Upper lobe of left lung (tissue), 6 donors: Measurements from ENCODE around the gene PRR33. TPM values are rescaled to one million over a fixed set of nuclear protein-coding genes. Genes with fewer than 3 reads are reported as not detected.

Experiments
- ATAC-seq, 2 donors: fragments of 200-7000 bp; cut with Tn5 transposase; one replicate each; pipeline ENCODE4 v1.9.1; 2022; ENCODE audit warnings: mild to moderate bottlenecking in 2 of 2, moderate library complexity in 2 of 2; ENCODE audit not compliant: low FRiP score in 2 of 2
- DNase-seq, 2 donors: peaks; one replicate each; pipeline ENCODE4 v3.0.0-alpha.2; 2019 to 2020
- H3K27ac ChIP-seq, 4 donors: fragments of 200-600 bp; sonication (generic); one replicate each; pipeline ENCODE4 v1.5.1; 2016 to 2019
- H3K27me3 ChIP-seq, 4 donors: fragments of 200-600 bp; sonication (generic); one replicate each; pipeline ENCODE4 v1.5.1; 2017 to 2019
- H3K36me3 ChIP-seq, 4 donors: fragments of 200-600 bp; sonication (generic); one replicate each; pipeline ENCODE4 v1.5.1; 2016 to 2019
- H3K4me1 ChIP-seq, 4 donors: fragments of 200-600 bp; sonication (generic); one replicate each; pipeline ENCODE4 v1.5.1; 2018 to 2019
- H3K4me3 ChIP-seq, 4 donors: fragments of 200-600 bp; sonication (generic); one replicate each; pipeline ENCODE4 v1.5.1; 2017 to 2019; ENCODE audit warnings: mild to moderate bottlenecking in 2 of 4, moderate library complexity in 1 of 4
- H3K9me3 ChIP-seq, 4 donors: fragments of 200-600 bp; sonication (generic); one replicate each; pipeline ENCODE4 v1.5.1; 2018 to 2019
- EP300 ChIP-seq, 4 donors: sonication (generic); formaldehyde crosslinking; IDR thresholded peaks; one replicate each; pipeline ENCODE4 v1.5.1; 2017; ENCODE audit warnings: antibody characterized with exemption in 4 of 4, control low read depth in 2 of 4
- POLR2A ChIP-seq, 4 donors: fragments of 450-650 bp; IDR thresholded peaks; one replicate each; pipeline ENCODE4 v1.5.1; 2016 to 2017; ENCODE audit warnings: antibody characterized with exemption in 4 of 4, mild to moderate bottlenecking in 2 of 4
- POLR2AphosphoS5 ChIP-seq, 2 donors: sonication (generic); formaldehyde crosslinking; IDR thresholded peaks; one replicate each; pipeline ENCODE4 v1.5.1; 2017; ENCODE audit warnings: antibody characterized with exemption in 2 of 2
- WGBS, 2 donors: methylation state at CpG; one replicate each; pipeline ENCODE4 v1.1.5; 2017 to 2018; 5-methylcytosine and 5-hydroxymethylcytosine counted together
- total RNA-seq, 6 donors: library from RNA; depleted of rRNA in 4 of 6; stranded (reverse); fragments of >200 nt in 4 of 6; gene quantifications; one replicate each; pipeline versions ENCODE4 v1.1.0 to v1.2.1, GENCODE V29; 2016 to 2021
- TF ChIP-seq, protein P1 (sequence below), 6 experiments: fragments of 450-650 bp in 4 of 6; fragments of 200-600 bp in 2 of 6; sonication (generic) in 2 of 6; IDR thresholded peaks; one replicate each; pipeline ENCODE4 v1.5.1; 2016 to 2019; ENCODE audit warnings: antibody characterized with exemption in 6 of 6
- donor health status: DM: no; HTN: no; CAD: no; lungs with moderate emphysema.
- donor health status: DM: no; HTN: yes; CAD: no; lungs with severe emphysema.

Gene PRR33
- total RNA-seq, 6 donors from 2014 or later: not detected

DNA sequence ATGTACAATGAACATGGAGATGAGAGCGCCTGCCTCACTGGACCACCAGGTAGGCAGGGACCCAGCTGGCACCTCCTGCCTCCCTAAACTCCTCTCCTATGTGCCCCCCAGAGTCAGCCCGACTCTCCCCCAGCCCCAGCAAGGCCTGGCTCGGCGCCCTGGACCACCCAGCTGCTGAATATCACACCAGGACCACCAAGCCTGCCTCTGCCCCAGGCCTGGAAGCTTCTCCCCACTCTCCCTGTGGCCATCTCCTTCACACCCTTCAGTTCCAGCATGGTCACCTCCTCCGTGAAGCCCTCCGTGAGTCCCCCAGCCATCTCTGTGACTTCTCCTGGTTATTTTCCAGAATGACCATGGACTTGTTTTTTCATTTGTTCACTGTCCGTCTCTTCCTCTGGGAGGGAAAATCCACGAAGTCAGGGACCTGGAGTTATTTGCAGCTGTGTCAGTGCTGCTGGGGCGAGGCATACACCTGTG lies 45.2 kb downstream of the PRR33 start:
- H3K27ac ChIP-seq: no peak overlapping the region
- no peaks in the 10 kb centered on the region for H3K36me3 ChIP-seq
- H3K4me1 ChIP-seq: peaks cover 24 to 38% (median 28%) of the 10 kb centered on the region in 4 donors
- no peaks in the 10 kb centered on the region for H3K9me3 ChIP-seq
- TF ChIP-seq, protein P1, sequence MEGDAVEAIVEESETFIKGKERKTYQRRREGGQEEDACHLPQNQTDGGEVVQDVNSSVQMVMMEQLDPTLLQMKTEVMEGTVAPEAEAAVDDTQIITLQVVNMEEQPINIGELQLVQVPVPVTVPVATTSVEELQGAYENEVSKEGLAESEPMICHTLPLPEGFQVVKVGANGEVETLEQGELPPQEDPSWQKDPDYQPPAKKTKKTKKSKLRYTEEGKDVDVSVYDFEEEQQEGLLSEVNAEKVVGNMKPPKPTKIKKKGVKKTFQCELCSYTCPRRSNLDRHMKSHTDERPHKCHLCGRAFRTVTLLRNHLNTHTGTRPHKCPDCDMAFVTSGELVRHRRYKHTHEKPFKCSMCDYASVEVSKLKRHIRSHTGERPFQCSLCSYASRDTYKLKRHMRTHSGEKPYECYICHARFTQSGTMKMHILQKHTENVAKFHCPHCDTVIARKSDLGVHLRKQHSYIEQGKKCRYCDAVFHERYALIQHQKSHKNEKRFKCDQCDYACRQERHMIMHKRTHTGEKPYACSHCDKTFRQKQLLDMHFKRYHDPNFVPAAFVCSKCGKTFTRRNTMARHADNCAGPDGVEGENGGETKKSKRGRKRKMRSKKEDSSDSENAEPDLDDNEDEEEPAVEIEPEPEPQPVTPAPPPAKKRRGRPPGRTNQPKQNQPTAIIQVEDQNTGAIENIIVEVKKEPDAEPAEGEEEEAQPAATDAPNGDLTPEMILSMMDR (IDR thresholded peaks at IDR 0.05): no peak
- ATAC-seq (no peak), DNase-seq (peak in 1 of 2 donors; percentile 64)
- H3K4me3 ChIP-seq: no peak overlapping the region
- 94 to 96% methylated on average over 8 to 9 of the region's 9 CpGs for WGBS, 2 donors
- no peaks in the 10 kb centered on the region for H3K27me3 ChIP-seq

DNA sequence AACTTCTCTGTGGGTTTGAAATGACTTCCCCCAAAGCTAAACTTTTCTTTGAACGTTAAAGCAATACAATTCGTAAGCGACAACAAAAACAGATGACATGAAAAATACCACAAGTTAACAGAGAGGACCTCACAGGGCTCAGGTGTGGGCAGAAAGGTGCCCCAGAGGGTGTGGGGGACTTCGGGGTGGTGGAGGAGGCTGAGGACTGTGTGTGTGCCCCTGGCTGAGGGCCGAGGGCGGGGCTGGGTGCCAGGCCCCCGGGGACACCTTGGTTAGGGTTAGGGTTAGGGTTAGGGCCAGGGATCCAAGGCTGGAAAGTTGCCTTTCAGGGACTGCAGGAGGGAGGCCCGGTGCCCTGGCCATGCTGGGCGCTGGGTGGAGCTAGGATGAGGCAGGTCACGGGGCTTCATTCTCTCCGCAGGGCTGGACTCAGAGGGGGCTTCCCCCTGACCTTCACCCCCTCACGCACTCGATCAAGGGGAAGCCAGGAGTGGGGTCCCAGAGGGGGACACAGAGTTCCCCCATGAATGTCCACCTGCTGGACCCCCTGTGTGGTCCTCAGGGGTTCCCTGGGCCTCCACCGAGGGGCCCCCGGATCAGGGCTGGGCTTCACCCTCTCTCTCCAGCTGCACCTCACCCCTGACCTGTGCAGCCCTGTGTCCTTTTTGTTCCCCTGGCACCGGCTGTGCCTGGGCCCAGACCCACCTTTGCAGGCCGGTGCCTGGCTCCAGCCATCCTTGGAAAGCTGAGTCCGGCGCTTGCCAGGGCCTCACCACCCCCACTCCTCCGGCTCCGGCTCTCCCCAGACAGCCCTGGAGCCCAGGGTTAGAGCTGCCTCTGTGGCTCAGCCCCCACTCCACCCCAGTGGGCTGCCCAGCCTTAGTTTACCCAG lies 45.9 kb downstream of the PRR33 start:
- TF ChIP-seq, protein P1 (IDR thresholded peaks at IDR 0.05): no peak
- TF ChIP-seq POLR2AphosphoS5 (IDR thresholded peaks at IDR 0.05) (no peak), POLR2A (IDR thresholded peaks at IDR 0.05) (no peak), EP300 (IDR thresholded peaks at IDR 0.05) (no peak)
- DNase-seq: peak in 1 of 2 donors; percentile 71
- Histone ChIP-seq H3K27ac (peak overlapping the region in 3 of 4 donors; percentile 55 to 85 (median 84)), H3K9me3 (no peaks in the 10 kb centered on the region), H3K4me3 (no peak overlapping the region), H3K36me3 (no peaks in the 10 kb centered on the region), H3K4me1 (peaks cover 19 to 34% (median 27%) of the 10 kb centered on the region in 4 donors), H3K27me3 (no peaks in the 10 kb centered on the region)
- no peak for ATAC-seq
- 77 to 83% methylated on average over 13 to 21 of the region's 21 CpGs for WGBS, 2 donors

DNA sequence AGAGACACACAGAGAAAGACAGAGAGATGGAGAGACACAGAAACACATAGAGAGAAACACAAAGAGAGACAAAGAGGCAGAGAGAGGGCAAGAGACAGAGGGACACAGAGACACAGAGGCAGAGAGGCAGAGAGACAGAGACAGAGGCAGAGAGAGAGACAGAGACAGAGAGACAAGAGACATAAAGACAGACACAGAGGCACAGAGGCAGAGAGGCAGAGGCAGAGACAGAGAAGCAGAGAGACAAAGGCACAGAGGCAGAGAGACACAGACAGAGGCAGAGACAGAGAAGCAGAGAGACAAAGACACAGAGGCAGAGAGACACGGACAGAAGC lies 46.6 kb downstream of the PRR33 start:
- Histone ChIP-seq H3K27me3 (no peaks in the 10 kb centered on the region), H3K9me3 (no peaks in the 10 kb centered on the region), H3K36me3 (no peaks in the 10 kb centered on the region), H3K4me3 (no peak overlapping the region), H3K27ac (peak overlapping the region; percentile 52 to 85 (median 70)), H3K4me1 (peaks cover 19 to 40% (median 33%) of the 10 kb centered on the region in 4 donors)
- DNase-seq: no peak
- WGBS, 2 donors: 60 to 74% methylated on average over 1 of the region's 1 CpG
- TF ChIP-seq, protein P1 (IDR thresholded peaks at IDR 0.05): no peak
- TF ChIP-seq EP300 (IDR thresholded peaks at IDR 0.05): no peak
- TF ChIP-seq POLR2A (IDR thresholded peaks at IDR 0.05): no peak
- TF ChIP-seq POLR2AphosphoS5 (IDR thresholded peaks at IDR 0.05): no peak
- ATAC-seq: no peak

DNA sequence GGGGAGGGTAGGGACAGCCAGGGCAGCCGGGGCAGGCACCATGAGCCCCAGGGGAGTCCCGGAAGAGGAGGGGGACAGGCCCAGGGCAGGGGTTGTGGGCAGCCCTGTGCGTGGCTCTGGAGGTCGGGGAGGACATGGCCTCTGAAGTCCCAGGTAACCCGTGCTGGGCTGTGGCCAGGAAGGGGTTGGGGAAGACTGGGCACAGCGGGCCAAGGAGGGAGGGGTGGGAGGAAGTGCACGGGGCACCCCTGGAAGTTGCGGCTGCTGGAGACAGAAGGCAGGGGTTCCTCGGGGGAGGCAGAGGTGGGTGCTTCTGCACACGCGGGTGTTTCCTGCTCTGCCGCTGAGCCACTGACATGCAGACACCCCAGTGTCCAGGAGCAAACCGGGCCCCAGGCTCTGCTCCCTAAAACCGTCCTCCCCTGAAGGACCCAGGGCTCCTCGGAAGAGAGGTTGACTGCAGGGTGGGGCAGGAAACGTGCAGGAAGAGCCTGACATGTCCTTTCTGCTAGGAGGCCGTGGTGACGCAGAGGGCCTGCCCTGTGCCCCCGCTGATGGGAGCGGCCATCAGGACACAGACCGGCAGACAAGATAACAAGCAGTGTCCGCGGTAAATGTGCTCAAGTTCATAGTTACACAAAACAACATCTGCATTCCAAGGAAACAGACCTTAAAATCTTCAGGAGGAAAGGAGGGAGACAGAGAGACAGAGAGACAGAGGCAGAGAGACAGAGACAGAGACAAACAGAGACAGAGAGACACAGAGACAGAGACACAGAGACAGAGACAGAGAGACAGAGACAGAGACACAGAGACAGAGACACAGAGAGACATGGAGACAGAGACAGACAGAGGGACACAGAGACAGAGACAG lies 47.2 kb downstream of the PRR33 start:
- peak; percentile 73 to 89 for DNase-seq
- peak; percentile 46 to 76 for ATAC-seq
- H3K27ac ChIP-seq: peak overlapping the region; percentile 52 to 85 (median 70)
- no peaks in the 10 kb centered on the region for H3K9me3 ChIP-seq
- peaks cover 19 to 38% (median 30%) of the 10 kb centered on the region in 4 donors for H3K4me1 ChIP-seq
- TF ChIP-seq, protein P1 (IDR thresholded peaks at IDR 0.05): no peak
- peak in 1 of 4 donors; percentile 36 for TF ChIP-seq POLR2A (IDR thresholded peaks at IDR 0.05)
- TF ChIP-seq EP300 (IDR thresholded peaks at IDR 0.05): peak in 2 of 4 donors; percentile 6 to 82
- TF ChIP-seq POLR2AphosphoS5 (IDR thresholded peaks at IDR 0.05): peak; percentile 39 to 53
- H3K4me3 ChIP-seq: peak overlapping the region in 1 of 4 donors; percentile 3
- WGBS, 2 donors: 29 to 34% methylated on average over 13 to 23 of the region's 23 CpGs
- no peaks in the 10 kb centered on the region for H3K27me3 ChIP-seq
- H3K36me3 ChIP-seq: no peaks in the 10 kb centered on the region
